A549 (cell line): Measurements from ENCODE around the gene MPHOSPH6. TPM values are rescaled to one million over a fixed set of nuclear protein-coding genes. Genes with fewer than 3 reads are reported as not detected.

Experiments used
- ATAC-seq, 2 experiments: fragments of 200-7000 bp in 1 of 2; fragments of >200 bp in 1 of 2; cut with Nextera tagmentation in 1 of 2; cut with Tn5 transposase in 1 of 2; 3 replicates each; pipeline versions ENCODE4 v1.8.0 to v1.9.1; 2018 to 2020; ENCODE audit warnings: mild to moderate bottlenecking in 1 of 2, moderate library complexity in 1 of 2
- CTCF ChIA-PET: fragments of 300-600 bp; sonication (Branson Sonifier 250); formaldehyde crosslinking; extraction: SDS; loops from one replicate; lab custom pipeline; 2021; ENCODE audit warnings: antibody characterized with exemption, inconsistent platforms; lab: Yijun Ruan, JAX
- POLR2A ChIA-PET: fragments of 350-600 bp; formaldehyde crosslinking; extraction: SDS; loops from one replicate; lab custom pipeline; 2021; ENCODE audit warnings: antibody characterized with exemption, inconsistent platforms; lab: Yijun Ruan, JAX
- DNase-seq, 2 experiments: peaks; one replicate each; pipeline versions ENCODE4 v3.0.0 to v3.0.0-alpha.2; 2011 to 2016; ENCODE audit warnings: low read depth in 1 of 2, low spot score in 1 of 2
- FAIRE-seq: peaks from 2 replicates; lab custom pipeline; 2011; peaks lifted over from hg19 to GRCh38; lab: Jason Lieb, UNC
- H3K27ac ChIP-seq, 2 experiments: fragments of >200 bp; sonication (Bioruptor Twin); formaldehyde crosslinking; 3 replicates each; pipeline ENCODE4 v1.5.1; 2016 to 2017
- H3K4me1 ChIP-seq: fragments of >200 bp; sonication (Bioruptor Twin); formaldehyde crosslinking; 3 replicates; pipeline ENCODE4 v1.6.1; 2016
- H3K4me2 ChIP-seq: fragments of >200 bp; sonication (Bioruptor Twin); formaldehyde crosslinking; 3 replicates; pipeline ENCODE4 v1.6.1; 2016
- H3K4me3 ChIP-seq: fragments of >200 bp; sonication (Bioruptor Twin); formaldehyde crosslinking; 3 replicates; pipeline ENCODE4 v1.5.1; 2016
- H3K9me3 ChIP-seq: fragments of >200 bp; sonication (Bioruptor Twin); formaldehyde crosslinking; 3 replicates; pipeline ENCODE4 v1.6.1; 2016
- BHLHE40 ChIP-seq: IDR thresholded peaks from 2 replicates; pipeline ENCODE4 v1.6.1; 2012; ENCODE audit warnings: low read depth, low read length, inconsistent platforms
- CBX2 ChIP-seq: fragments of 200-600 bp; sonication (generic); IDR thresholded peaks from 2 replicates; pipeline ENCODE4 v1.6.1; 2016; ENCODE audit warnings: low read depth, mild to moderate bottlenecking, borderline replicate concordance
- CBX8 ChIP-seq: fragments of 200-600 bp; sonication (generic); IDR thresholded peaks from 2 replicates; pipeline ENCODE4 v1.6.1; 2016
- CHD4 ChIP-seq: fragments of 200-600 bp; sonication (generic); IDR thresholded peaks from 2 replicates; pipeline ENCODE4 v1.6.1; 2016; ENCODE audit warnings: antibody characterized with exemption, mild to moderate bottlenecking, borderline replicate concordance
- EHMT2 ChIP-seq: fragments of 200-600 bp; sonication (generic); IDR thresholded peaks from 2 replicates; pipeline ENCODE4 v1.6.1; 2016; ENCODE audit warnings: antibody characterized with exemption, low read depth, mild to moderate bottlenecking, moderate library complexity
- ESRRA ChIP-seq: fragments of 150-350 bp; IDR thresholded peaks from 2 replicates; pipeline ENCODE4 v1.6.1; 2014; ENCODE audit warnings: mild to moderate bottlenecking, low read length, borderline replicate concordance
- FOSL2 ChIP-seq, 2 experiments: fragments of 450-650 bp in 1 of 2; fragments of >200 bp in 1 of 2; sonication (Bioruptor Twin) in 1 of 2; formaldehyde crosslinking; IDR thresholded peaks; 2 replicates each; pipeline versions ENCODE4 v1.5.0 to v1.6.1; 2016 to 2020; ENCODE audit warnings: mild to moderate bottlenecking in 1 of 2, moderate library complexity in 1 of 2
- FOXS1 ChIP-seq: fragments of 250-450 bp; sonication (Bioruptor Pico); IDR thresholded peaks from 2 replicates; pipeline ENCODE4 v1.5.0; 2020; ENCODE audit warnings: mild to moderate bottlenecking, moderate library complexity
- HDAC2 ChIP-seq: fragments of 200-600 bp; sonication (generic); IDR thresholded peaks from 2 replicates; pipeline ENCODE4 v1.6.1; 2016
- HEYL ChIP-seq: fragments of 250-450 bp; sonication (Bioruptor Pico); IDR thresholded peaks from 2 replicates; pipeline ENCODE4 v1.8.0; 2021; ENCODE audit warnings: mild to moderate bottlenecking, moderate library complexity
- HOXB5 ChIP-seq: fragments of 250-450 bp; sonication (Bioruptor Pico); IDR thresholded peaks from 2 replicates; pipeline ENCODE4 v1.5.0; 2020; ENCODE audit warnings: mild to moderate bottlenecking, moderate library complexity
- KDM1A ChIP-seq: fragments of 200-600 bp; sonication (generic); IDR thresholded peaks from 2 replicates; pipeline ENCODE4 v1.6.1; 2016; ENCODE audit warnings: low read depth, mild to moderate bottlenecking
- KDM5A ChIP-seq: fragments of 200-600 bp; sonication (generic); IDR thresholded peaks from 2 replicates; pipeline ENCODE4 v1.6.1; 2016; ENCODE audit warnings: antibody characterized with exemption, mild to moderate bottlenecking
- MAFK ChIP-seq: fragments of 450-650 bp; IDR thresholded peaks from 2 replicates; pipeline ENCODE4 v1.6.1; 2014; ENCODE audit not compliant: partially characterized antibody
- MAZ ChIP-seq: fragments of 150-350 bp; IDR thresholded peaks from 2 replicates; pipeline ENCODE4 v1.6.1; 2014; ENCODE audit warnings: antibody characterized with exemption, low read depth, low read length, borderline replicate concordance
- MYC ChIP-seq: IDR thresholded peaks from 2 replicates; pipeline ENCODE4 v1.6.1; 2012; ENCODE audit warnings: mild to moderate bottlenecking, inconsistent platforms, low read length, improper control_type of control experiment, borderline replicate concordance
- NPAS2 ChIP-seq: fragments of 250-450 bp; sonication (Bioruptor Pico); IDR thresholded peaks from 2 replicates; pipeline ENCODE4 v1.8.0; 2022; ENCODE audit warnings: mild to moderate bottlenecking, moderate library complexity, borderline replicate concordance
- POLR2A ChIP-seq: IDR thresholded peaks from 2 replicates; pipeline ENCODE4 v1.6.1; 2012; ENCODE audit warnings: mild to moderate bottlenecking, low read length
- POLR2AphosphoS2 ChIP-seq: conservative IDR thresholded peaks from 2 replicates; pipeline ENCODE4 v1.6.1; 2012; ENCODE audit warnings: low read length, improper control_type of control experiment, inconsistent platforms
- RARB ChIP-seq: fragments of 250-450 bp; sonication (Bioruptor Pico); IDR thresholded peaks from 2 replicates; pipeline ENCODE4 v1.8.0; 2021; ENCODE audit warnings: mild to moderate bottlenecking, moderate library complexity
- RCOR1 ChIP-seq: fragments of 150-350 bp; IDR thresholded peaks from 2 replicates; pipeline ENCODE4 v1.6.1; 2014; ENCODE audit warnings: antibody characterized with exemption, low read length, low read depth
- RFX5 ChIP-seq: fragments of 450-650 bp; IDR thresholded peaks from 2 replicates; pipeline ENCODE4 v1.7.1; 2014; ENCODE audit warnings: antibody characterized with exemption, mild to moderate bottlenecking, moderate library complexity
- TP53 ChIP-seq: fragments of 250-450 bp; sonication (Bioruptor Pico); IDR thresholded peaks from 2 replicates; pipeline ENCODE4 v1.5.0; 2021; ENCODE audit warnings: mild to moderate bottlenecking, moderate library complexity
- ZNF302 ChIP-seq: fragments of 250-450 bp; sonication (Bioruptor Pico); IDR thresholded peaks from 2 replicates; pipeline ENCODE4 v1.9.0; 2021; ENCODE audit warnings: inconsistent platforms, mild to moderate bottlenecking, moderate library complexity
- ZSCAN20 ChIP-seq: fragments of 250-450 bp; sonication (Bioruptor Pico); IDR thresholded peaks from 2 replicates; pipeline ENCODE4 v1.8.0; 2022; ENCODE audit warnings: mild to moderate bottlenecking, moderate library complexity
- WGBS: methylation state at CpG from one replicate; pipeline ENCODE4 v1.1.6; 2017; ENCODE audit errors: missing lambda C conversion rate; 5-methylcytosine and 5-hydroxymethylcytosine counted together
- polyA plus RNA-seq, 4 experiments: library from polyadenylated mRNA; depleted of rRNA in 3 of 4; stranded (reverse); fragments of >200 nt; fragmentation: RNase III in 1 of 4; extraction: RNeasy Plus Mini Kit Qiagen cat#74134 plus additional on column Dnase treatment in 1 of 4; gene quantifications; 2 replicates in 3 of 4; 3 replicates in 1 of 4; pipeline ENCODE4 v1.2.3, GENCODE V29; 2011 to 2017
- TF ChIP-seq, protein P1 (sequence below): fragments of >200 bp; sonication (Bioruptor Twin); formaldehyde crosslinking; IDR thresholded peaks from 3 replicates; pipeline ENCODE4 v1.6.1; 2016
- TF ChIP-seq, protein P2 (sequence below): fragments of 200-600 bp; sonication (generic); IDR thresholded peaks from 2 replicates; pipeline ENCODE4 v1.6.1; 2016; ENCODE audit warnings: antibody characterized with exemption, mild to moderate bottlenecking, moderate library complexity
- TF ChIP-seq, protein P3 (sequence below): IDR thresholded peaks from 2 replicates; pipeline ENCODE4 v1.6.1; 2012
- TF ChIP-seq, protein P4 (sequence below): fragments of 150-350 bp; IDR thresholded peaks from 2 replicates; pipeline ENCODE4 v1.6.1; 2014; ENCODE audit warnings: low read depth, mild to moderate bottlenecking, low read length
- TF ChIP-seq, protein P5 (sequence below): IDR thresholded peaks from 2 replicates; pipeline ENCODE4 v1.6.1; 2012

The MPHOSPH6 gene
- polyA plus RNA-seq, 2 of the 4 experiments (the other 2 are of a cell fraction), result 43.7 to 49.4 TPM

DNA sequence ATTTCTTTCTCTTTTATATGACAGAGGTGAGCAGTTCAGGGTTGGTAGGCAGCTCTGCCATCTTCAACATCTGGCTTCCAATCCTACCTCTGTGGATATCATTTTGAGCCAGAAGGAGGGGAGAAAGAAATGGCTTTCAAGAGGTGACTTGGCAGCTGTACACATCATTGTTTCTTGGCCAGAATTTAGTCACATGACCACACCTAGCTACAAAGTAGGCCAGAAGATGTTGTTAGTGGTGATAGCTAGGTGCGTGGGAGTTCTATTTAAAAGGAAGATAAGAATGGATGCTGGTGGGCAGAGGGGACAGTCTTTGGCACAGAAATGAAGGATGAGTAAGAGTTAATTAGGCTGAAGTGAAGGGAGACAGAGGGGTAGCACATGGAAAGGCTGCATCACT, 29.2 kb upstream of the MPHOSPH6 start:
- TF ChIP-seq CBX2 (no peak), RARB (CRISPR knock-in tag) (no peak), KDM5A (no peak), FOSL2 (IDR thresholded peaks at IDR 0.05) (no peak), FOSL2 (CRISPR knock-in tag; IDR thresholded peaks at IDR 0.05) (no peak), HEYL (CRISPR knock-in tag) (no peak), ZSCAN20 (CRISPR knock-in tag) (no peak), POLR2AphosphoS2 (no peak)
- 38% methylated on average over 1 of the region's 1 CpG for WGBS
- DNase-seq (no peak), ATAC-seq (no peak; a peak in 1 of 6 replicates), FAIRE-seq (no peak)
- ChIA-PET CTCF (interaction anchor here (1.2 to 1.5 kb wide), 2 partner anchors 63 to 203 kb away, joined by 3 to 4 read pairs; no protein-coding TSS in a partner anchor), POLR2A (no interaction called here)
- Histone ChIP-seq H3K9me3 (no peaks in the 10 kb centered on the region), H3K4me2 (no peak overlapping the region), H3K27ac (no peak overlapping the region), H3K4me3 (no peak overlapping the region), H3K4me1 (no peaks in the 10 kb centered on the region)

DNA sequence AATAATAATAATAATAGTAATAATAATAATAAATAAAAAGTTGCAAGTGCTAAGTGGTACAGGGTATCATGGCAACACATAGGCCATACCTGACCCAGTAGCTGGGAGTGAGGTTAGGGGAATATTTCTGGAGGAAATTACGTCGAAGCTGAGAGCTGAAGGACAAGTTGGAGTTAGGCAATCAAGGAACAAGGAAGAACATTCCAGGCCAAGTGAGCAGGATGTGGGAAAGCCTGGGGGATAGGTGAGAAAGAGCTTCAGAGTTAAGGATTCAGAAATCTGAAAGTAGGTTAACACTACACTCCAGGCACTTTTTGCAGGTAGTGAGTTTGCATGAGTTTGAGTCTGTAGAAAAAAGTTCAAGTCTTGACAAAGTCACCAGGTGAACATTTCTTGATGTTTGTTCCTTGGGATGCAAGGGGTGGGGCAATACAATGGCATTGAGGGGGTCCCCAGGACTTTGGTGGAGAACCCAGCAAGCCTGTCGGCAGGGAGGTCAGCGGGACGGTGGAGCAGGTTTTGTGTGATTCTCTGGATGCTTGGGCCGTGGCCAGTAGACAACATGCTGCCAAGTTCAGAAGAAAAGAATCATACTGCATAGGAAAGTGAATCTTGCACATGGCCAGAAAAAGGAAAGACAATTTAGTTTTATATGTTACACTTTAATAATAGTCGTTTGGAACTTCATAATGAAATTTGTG, 27.7 kb upstream of the MPHOSPH6 start:
- no peak for FAIRE-seq
- POLR2A ChIA-PET, result no interaction called here

DNA sequence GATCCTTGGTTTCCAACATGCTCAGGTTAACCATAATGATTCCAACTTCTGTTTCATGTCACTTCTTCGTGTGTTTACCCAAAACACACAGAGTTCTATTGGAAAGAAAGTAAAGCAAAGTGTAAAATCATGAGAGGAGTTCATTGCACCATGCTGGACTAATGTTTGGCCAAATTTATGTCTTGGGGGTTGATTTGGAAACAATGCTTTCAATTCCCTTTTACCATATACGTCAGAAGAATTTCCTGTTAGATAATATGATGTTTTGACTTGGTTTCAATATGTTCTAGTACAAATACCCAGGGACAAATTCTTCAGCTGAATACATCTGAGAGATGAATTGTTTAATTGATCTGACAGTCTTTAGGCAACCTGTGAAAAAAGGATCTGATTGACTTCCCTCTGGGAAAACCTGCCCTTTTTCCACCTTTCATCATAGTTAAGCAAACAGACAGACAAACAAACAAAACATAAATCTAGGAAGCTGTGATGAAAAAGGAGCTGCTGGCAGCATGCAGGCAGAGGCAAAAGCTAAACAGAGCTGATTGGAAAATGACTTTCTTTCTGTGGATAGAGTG, 26.0 kb upstream of the MPHOSPH6 start:
- ATAC-seq, result no peak
- 5% methylated on average over 2 of the region's 2 CpGs for WGBS
- POLR2A ChIA-PET, result no interaction called here
- TF ChIP-seq, protein P1, sequence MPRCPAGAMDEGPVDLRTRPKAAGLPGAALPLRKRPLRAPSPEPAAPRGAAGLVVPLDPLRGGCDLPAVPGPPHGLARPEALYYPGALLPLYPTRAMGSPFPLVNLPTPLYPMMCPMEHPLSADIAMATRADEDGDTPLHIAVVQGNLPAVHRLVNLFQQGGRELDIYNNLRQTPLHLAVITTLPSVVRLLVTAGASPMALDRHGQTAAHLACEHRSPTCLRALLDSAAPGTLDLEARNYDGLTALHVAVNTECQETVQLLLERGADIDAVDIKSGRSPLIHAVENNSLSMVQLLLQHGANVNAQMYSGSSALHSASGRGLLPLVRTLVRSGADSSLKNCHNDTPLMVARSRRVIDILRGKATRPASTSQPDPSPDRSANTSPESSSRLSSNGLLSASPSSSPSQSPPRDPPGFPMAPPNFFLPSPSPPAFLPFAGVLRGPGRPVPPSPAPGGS, result no peak
- TF ChIP-seq HOXB5, result no peak
- TF ChIP-seq NPAS2 (CRISPR knock-in tag), result no peak
- TF ChIP-seq, protein P2, sequence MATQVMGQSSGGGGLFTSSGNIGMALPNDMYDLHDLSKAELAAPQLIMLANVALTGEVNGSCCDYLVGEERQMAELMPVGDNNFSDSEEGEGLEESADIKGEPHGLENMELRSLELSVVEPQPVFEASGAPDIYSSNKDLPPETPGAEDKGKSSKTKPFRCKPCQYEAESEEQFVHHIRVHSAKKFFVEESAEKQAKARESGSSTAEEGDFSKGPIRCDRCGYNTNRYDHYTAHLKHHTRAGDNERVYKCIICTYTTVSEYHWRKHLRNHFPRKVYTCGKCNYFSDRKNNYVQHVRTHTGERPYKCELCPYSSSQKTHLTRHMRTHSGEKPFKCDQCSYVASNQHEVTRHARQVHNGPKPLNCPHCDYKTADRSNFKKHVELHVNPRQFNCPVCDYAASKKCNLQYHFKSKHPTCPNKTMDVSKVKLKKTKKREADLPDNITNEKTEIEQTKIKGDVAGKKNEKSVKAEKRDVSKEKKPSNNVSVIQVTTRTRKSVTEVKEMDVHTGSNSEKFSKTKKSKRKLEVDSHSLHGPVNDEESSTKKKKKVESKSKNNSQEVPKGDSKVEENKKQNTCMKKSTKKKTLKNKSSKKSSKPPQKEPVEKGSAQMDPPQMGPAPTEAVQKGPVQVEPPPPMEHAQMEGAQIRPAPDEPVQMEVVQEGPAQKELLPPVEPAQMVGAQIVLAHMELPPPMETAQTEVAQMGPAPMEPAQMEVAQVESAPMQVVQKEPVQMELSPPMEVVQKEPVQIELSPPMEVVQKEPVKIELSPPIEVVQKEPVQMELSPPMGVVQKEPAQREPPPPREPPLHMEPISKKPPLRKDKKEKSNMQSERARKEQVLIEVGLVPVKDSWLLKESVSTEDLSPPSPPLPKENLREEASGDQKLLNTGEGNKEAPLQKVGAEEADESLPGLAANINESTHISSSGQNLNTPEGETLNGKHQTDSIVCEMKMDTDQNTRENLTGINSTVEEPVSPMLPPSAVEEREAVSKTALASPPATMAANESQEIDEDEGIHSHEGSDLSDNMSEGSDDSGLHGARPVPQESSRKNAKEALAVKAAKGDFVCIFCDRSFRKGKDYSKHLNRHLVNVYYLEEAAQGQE, result no peak
- TF ChIP-seq MAFK, result no peak
- TF ChIP-seq, protein P3, sequence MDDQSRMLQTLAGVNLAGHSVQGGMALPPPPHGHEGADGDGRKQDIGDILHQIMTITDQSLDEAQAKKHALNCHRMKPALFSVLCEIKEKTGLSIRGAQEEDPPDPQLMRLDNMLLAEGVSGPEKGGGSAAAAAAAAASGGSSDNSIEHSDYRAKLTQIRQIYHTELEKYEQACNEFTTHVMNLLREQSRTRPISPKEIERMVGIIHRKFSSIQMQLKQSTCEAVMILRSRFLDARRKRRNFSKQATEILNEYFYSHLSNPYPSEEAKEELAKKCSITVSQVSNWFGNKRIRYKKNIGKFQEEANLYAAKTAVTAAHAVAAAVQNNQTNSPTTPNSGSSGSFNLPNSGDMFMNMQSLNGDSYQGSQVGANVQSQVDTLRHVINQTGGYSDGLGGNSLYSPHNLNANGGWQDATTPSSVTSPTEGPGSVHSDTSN, result no peak
- TF ChIP-seq FOXS1 (CRISPR knock-in tag), result no peak
- TF ChIP-seq RFX5, result no peak
- no peak for TF ChIP-seq HDAC2
- TF ChIP-seq ESRRA, result no peak
- TF ChIP-seq KDM1A, result no peak
- no peak for TF ChIP-seq CBX8
- TF ChIP-seq, protein P4, sequence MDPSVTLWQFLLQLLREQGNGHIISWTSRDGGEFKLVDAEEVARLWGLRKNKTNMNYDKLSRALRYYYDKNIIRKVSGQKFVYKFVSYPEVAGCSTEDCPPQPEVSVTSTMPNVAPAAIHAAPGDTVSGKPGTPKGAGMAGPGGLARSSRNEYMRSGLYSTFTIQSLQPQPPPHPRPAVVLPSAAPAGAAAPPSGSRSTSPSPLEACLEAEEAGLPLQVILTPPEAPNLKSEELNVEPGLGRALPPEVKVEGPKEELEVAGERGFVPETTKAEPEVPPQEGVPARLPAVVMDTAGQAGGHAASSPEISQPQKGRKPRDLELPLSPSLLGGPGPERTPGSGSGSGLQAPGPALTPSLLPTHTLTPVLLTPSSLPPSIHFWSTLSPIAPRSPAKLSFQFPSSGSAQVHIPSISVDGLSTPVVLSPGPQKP, result no peak
- TF ChIP-seq, protein P5, sequence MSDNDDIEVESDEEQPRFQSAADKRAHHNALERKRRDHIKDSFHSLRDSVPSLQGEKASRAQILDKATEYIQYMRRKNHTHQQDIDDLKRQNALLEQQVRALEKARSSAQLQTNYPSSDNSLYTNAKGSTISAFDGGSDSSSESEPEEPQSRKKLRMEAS, result no peak
- TF ChIP-seq CBX2, result no peak
- no peak for TF ChIP-seq MAZ
- no peak for TF ChIP-seq ZNF302 (CRISPR knock-in tag)

More for the DNA sequence above, 27.7 kb upstream of the MPHOSPH6 start:
- no peak overlapping the region for H3K4me2 ChIP-seq
- no peak for ATAC-seq
- no peak for DNase-seq
- H3K9me3 ChIP-seq, result no peaks in the 10 kb centered on the region
- no peak for TF ChIP-seq MYC
- no peak for TF ChIP-seq BHLHE40
- TF ChIP-seq ZNF302 (CRISPR knock-in tag), result no peak
- no peak for TF ChIP-seq EHMT2
- TF ChIP-seq TP53 (CRISPR knock-in tag), result no peak
- TF ChIP-seq POLR2A, result no peak
- TF ChIP-seq CHD4, result no peak
- no peak for TF ChIP-seq HOXB5
- no peak for TF ChIP-seq HDAC2
- no peak for TF ChIP-seq RCOR1
- TF ChIP-seq, all 56 proteins: peak for 0
- Histone ChIP-seq H3K27ac (no peak overlapping the region), H3K4me1 (no peaks in the 10 kb centered on the region), H3K4me3 (no peak overlapping the region)
- 44% methylated on average over 7 of the region's 7 CpGs for WGBS
- CTCF ChIA-PET, result interaction anchor here (0.7 to 2.9 kb wide), 2 partner anchors 32 to 61 kb away, joined by 3 to 8 read pairs; no protein-coding TSS in a partner anchor

More for the DNA sequence above, 26.0 kb upstream of the MPHOSPH6 start:
- DNase-seq (no peak), FAIRE-seq (no peak)
- Histone ChIP-seq H3K4me2 (no peak overlapping the region), H3K27ac (no peak overlapping the region), H3K4me3 (no peak overlapping the region), H3K9me3 (no peaks in the 10 kb centered on the region), H3K4me1 (no peaks in the 10 kb centered on the region)
- CTCF ChIA-PET, result interaction anchor here (0.6 to 2.9 kb wide), 2 partner anchors 34 kb away, joined by 3 to 8 read pairs; no protein-coding TSS in a partner anchor
